Esophagus (tissue), 2 donors: ENCODE measurements around the gene FOXN3. TPM values are rescaled to one million over a fixed set of nuclear protein-coding genes. Genes with fewer than 3 reads are reported as not detected.

Experiments
- H3K27ac ChIP-seq, 2 donors: one replicate each; pipeline ENCODE4 v1.5.1; 2013; ENCODE audit warnings: low read depth in 2 of 2, mild to moderate bottlenecking in 2 of 2, inconsistent platforms in 1 of 2, low read length in 1 of 2, moderate library complexity in 1 of 2
- H3K27me3 ChIP-seq, 2 donors: one replicate each; pipeline ENCODE4 v1.6.1; 2013; ENCODE audit warnings: low read length in 2 of 2, control low read depth in 1 of 2, mild to moderate bottlenecking in 1 of 2; ENCODE audit not compliant: insufficient read depth in 2 of 2, control insufficient read depth in 1 of 2
- H3K36me3 ChIP-seq, 2 donors: one replicate each; pipeline ENCODE4 v1.6.1; 2013; ENCODE audit warnings: low read length in 1 of 2; ENCODE audit not compliant: control insufficient read depth in 2 of 2, insufficient read depth in 2 of 2
- H3K4me1 ChIP-seq, 2 donors: one replicate each; pipeline ENCODE4 v1.6.1; 2013; ENCODE audit warnings: low read length in 1 of 2; ENCODE audit not compliant: control insufficient read depth in 2 of 2, insufficient read depth in 2 of 2
- H3K4me3 ChIP-seq, 2 donors: one replicate each; pipeline ENCODE4 v1.5.1; 2013; ENCODE audit warnings: low read length in 2 of 2, mild to moderate bottlenecking in 2 of 2, low read depth in 1 of 2, moderate library complexity in 1 of 2
- H3K9me3 ChIP-seq, 2 donors: one replicate each; pipeline ENCODE4 v1.6.1; 2013; ENCODE audit warnings: mild to moderate bottlenecking in 2 of 2, low read depth in 1 of 2, low read length in 1 of 2, moderate library complexity in 1 of 2; ENCODE audit not compliant: control insufficient read depth in 2 of 2, insufficient read depth in 1 of 2
- WGBS, 2 donors: extraction: QIAGEN DNeasy Blood & Tissue Kit; methylation state at CpG; one replicate each; pipeline ENCODE4 v1.1.7; 2013; 5-methylcytosine and 5-hydroxymethylcytosine counted together
- polyA plus RNA-seq, 2 donors: library from polyadenylated mRNA; stranded (reverse); fragments of 200-250 nt; gene quantifications; one replicate each; pipeline ENCODE4 v1.2.3, GENCODE V29; 2013
- donor health status: healthy with polysubstance abuse.
- donor health status: Bipolar disorder and iron deficiency.

FOXN3 gene
- polyA plus RNA-seq, 2 donors: 10.3 to 14.1 TPM

- H3K4me1 ChIP-seq: no peaks in the 10 kb centered on the region
- 65 to 70% methylated on average over 5 of the region's 5 CpGs for WGBS, 2 donors
- H3K4me3 ChIP-seq: no peak overlapping the region
These were observed 309.4 kb downstream of the FOXN3 start for GRCh38 chr14:89107626-89108025.

More at GRCh38 chr14:89107626-89108025, 309.4 kb downstream of the FOXN3 start:
- Histone ChIP-seq H3K27me3 (no peaks in the 10 kb centered on the region), H3K36me3 (no peaks in the 10 kb centered on the region), H3K27ac (no peak overlapping the region), H3K9me3 (peaks cover 0 to 5% of the 10 kb centered on the region in 2 donors)
